ENCODE data around the gene TMED8.

Gene TMED8

DNA sequence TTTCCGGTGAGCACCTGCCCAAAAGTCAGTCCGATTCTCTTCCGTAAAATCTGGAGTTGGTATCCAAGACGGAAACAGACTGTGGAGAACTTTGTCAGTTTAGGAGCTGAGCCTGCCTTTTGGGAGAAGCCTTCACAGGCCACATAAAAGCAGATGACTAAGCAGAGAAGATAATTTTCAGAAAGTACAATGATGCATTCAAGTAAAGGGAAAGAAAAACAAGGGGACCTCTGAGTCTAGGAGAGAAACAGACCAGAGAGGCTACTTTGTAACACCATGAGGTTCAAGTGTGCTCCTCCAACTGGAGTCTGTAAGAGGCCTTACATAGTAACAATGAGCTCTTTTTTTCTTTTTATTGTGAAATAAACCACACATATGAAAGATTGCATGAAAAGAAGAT, 21.1 kb downstream of the TMED8 start:
- H3K4me3 Mint-ChIP-seq: no peak overlapping the region
- no peaks in the 10 kb centered on the region for H3K4me1 Mint-ChIP-seq
- no peaks in the 10 kb centered on the region for H3K9me3 Mint-ChIP-seq
- H3K27me3 Mint-ChIP-seq (ENCODE audit: low read depth): no peaks in the 10 kb centered on the region
- TF ChIP-seq, protein P1, sequence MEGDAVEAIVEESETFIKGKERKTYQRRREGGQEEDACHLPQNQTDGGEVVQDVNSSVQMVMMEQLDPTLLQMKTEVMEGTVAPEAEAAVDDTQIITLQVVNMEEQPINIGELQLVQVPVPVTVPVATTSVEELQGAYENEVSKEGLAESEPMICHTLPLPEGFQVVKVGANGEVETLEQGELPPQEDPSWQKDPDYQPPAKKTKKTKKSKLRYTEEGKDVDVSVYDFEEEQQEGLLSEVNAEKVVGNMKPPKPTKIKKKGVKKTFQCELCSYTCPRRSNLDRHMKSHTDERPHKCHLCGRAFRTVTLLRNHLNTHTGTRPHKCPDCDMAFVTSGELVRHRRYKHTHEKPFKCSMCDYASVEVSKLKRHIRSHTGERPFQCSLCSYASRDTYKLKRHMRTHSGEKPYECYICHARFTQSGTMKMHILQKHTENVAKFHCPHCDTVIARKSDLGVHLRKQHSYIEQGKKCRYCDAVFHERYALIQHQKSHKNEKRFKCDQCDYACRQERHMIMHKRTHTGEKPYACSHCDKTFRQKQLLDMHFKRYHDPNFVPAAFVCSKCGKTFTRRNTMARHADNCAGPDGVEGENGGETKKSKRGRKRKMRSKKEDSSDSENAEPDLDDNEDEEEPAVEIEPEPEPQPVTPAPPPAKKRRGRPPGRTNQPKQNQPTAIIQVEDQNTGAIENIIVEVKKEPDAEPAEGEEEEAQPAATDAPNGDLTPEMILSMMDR (IDR thresholded peaks at IDR 0.05; ENCODE audit: unreplicated experiment in 3 of 3): no peak
- peaks cover 20% of the 10 kb centered on the region for H3K36me3 Mint-ChIP-seq (ENCODE audit: low read depth)
- no peak overlapping the region for H3K27ac Mint-ChIP-seq

DNA sequence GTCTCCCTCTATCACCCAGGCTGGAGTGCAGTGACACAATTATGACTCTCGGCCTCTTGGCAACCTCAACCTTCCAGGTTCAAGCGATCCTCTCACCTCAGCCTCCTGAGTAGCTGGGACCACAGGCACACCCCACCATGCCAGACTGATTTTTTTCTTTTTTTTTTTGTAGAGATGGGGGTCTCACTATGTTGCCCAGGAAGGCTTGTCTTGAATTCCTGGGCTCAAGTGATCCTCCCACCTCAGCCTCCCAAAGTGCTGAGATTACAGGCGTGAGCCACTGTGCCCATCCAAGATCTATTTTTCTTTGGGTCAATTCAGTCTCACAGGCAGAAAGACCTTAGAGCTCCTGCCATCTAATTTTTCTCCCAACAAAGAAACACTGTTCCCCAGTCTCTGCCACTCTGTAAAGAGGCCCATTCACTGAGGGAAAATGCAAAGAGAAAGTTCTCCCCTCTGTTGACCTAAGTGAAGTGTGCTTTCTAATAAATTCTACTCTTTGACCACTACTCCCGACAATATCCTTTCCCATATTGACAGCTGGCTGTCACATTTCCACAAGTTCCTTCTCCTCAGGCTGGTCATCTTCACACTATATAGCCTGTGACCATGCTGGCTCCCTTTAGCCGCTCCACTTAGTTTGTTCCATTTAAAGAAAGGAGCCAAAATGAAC, 23.3 kb downstream of the TMED8 start:
- H3K36me3 Mint-ChIP-seq (ENCODE audit: low read depth): peaks cover 29% of the 10 kb centered on the region
- no peaks in the 10 kb centered on the region for H3K9me3 Mint-ChIP-seq
- no peaks in the 10 kb centered on the region for H3K27me3 Mint-ChIP-seq (ENCODE audit: low read depth)
- TF ChIP-seq, protein P1 (IDR thresholded peaks at IDR 0.05; ENCODE audit: unreplicated experiment in 3 of 3): no peak
- peaks cover 6% of the 10 kb centered on the region for H3K4me1 Mint-ChIP-seq
- H3K27ac Mint-ChIP-seq: peak overlapping the region in 1 of 3 experiments; percentile 15
- H3K4me3 Mint-ChIP-seq: no peak overlapping the region

DNA sequence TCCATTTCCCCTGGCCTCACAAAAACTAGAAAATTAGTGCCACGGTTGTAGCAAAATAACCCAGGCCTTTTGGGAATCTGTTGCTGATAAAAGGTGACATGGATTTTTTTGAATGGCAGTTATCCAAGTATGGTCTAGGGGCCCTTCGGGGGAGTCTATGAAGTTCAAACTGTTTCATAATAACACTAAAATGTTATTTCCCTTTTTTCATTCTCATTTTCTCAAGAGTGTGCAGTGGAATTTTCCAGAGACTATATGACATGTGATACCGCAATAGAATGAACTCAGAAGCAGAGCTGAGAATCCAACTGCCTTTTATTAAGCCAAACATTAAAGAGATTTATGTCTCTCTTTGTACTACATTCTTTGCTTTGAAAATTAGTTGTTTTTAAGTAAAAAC, 29.1 kb downstream of the TMED8 start:
- TF ChIP-seq, protein P1 (IDR thresholded peaks at IDR 0.05; ENCODE audit: unreplicated experiment in 3 of 3): no peak
- Mint-ChIP-seq H3K27ac (peak overlapping the region; percentile 92 to 94 (median 93)), H3K36me3 (ENCODE audit: low read depth) (peaks cover 56% of the 10 kb centered on the region), H3K4me3 (no peak overlapping the region), H3K4me1 (peaks cover 38% of the 10 kb centered on the region), H3K27me3 (ENCODE audit: low read depth) (no peaks in the 10 kb centered on the region), H3K9me3 (no peaks in the 10 kb centered on the region)

DNA sequence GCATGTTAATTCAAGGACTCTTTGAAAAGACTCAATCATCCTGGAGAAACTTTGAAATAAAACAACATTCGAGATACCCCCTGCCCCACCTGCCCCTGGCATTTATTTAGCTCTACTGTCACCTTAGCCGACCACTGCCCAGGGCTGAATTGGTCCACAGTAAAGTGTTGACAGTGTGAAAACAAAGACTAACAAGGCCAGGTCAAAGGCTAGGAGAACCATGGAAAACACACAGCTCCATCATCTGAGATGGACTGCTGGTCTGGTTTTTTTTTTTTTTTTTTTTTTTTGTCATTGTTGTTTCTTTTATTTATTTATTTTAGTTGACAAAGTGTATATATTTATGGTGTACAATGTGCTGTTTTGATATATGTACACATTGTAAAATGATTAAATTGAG, 30.4 kb downstream of the TMED8 start:
- no peak overlapping the region for H3K4me3 Mint-ChIP-seq
- TF ChIP-seq, protein P1 (IDR thresholded peaks at IDR 0.05; ENCODE audit: unreplicated experiment in 3 of 3): no peak
- peaks cover 40% of the 10 kb centered on the region for H3K4me1 Mint-ChIP-seq
- H3K27me3 Mint-ChIP-seq (ENCODE audit: low read depth): no peaks in the 10 kb centered on the region
- H3K36me3 Mint-ChIP-seq (ENCODE audit: low read depth): peaks cover 67% of the 10 kb centered on the region
- H3K27ac Mint-ChIP-seq: peak overlapping the region in 2 of 3 experiments; percentile 38 to 57
- no peaks in the 10 kb centered on the region for H3K9me3 Mint-ChIP-seq

DNA sequence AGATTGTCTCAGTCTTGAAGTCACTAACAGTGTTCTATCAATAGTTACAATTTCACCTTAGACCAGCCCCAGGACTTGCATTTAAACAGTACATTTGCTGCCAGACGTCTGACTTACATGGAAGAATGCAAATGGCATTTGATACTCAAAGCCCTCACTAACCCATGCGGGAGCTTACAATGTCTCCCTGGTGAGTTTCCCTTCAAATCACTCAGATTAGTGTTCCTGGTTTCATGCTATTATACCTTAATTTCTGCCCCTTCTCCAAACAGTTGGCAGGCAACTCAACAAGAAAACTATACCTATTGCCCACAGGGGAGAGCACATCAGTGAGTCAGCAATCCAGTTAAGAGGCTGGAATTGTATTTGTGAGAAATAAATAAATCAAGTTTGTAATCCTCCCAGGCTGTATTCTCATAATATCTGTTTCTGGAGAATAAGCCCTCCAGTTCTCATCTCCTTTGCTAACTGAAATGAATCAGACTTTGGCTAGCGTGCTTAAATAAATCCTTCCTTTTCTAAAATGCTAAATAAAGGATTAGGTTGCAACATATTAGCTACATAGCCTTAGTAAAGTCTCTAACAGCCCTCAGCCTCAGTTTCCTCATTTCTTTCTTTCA, 32.4 kb downstream of the TMED8 start:
- H3K4me3 Mint-ChIP-seq: peak overlapping the region in 1 of 3 experiments; percentile 3
- H3K9me3 Mint-ChIP-seq: no peaks in the 10 kb centered on the region
- H3K27me3 Mint-ChIP-seq (ENCODE audit: low read depth): no peaks in the 10 kb centered on the region
- peak overlapping the region; percentile 21 to 49 (median 42) for H3K27ac Mint-ChIP-seq
- TF ChIP-seq, protein P1 (IDR thresholded peaks at IDR 0.05; ENCODE audit: unreplicated experiment in 3 of 3): no peak
- peaks cover 42% of the 10 kb centered on the region for H3K4me1 Mint-ChIP-seq
- H3K36me3 Mint-ChIP-seq (ENCODE audit: low read depth): peaks cover 65% of the 10 kb centered on the region

DNA sequence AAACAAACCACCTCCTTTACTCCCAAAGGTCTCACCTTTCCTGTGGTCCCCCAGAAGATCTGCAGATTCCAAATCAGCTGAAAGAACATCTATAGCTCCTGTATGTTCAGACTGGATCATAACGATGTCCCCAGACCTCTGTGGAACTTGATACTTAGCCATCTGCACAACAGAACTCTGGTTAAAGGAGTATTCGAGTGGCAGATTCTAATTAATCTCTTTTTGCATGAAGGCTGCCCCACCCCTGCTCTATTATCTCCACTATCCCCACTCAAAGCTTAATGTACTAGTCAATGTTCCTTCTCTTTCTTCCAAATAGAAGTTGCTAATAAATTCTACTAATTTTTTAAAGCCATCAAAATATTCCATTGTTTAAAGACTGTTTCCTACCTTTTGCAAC, 33.2 kb downstream of the TMED8 start:
- Mint-ChIP-seq H3K27me3 (ENCODE audit: low read depth) (no peaks in the 10 kb centered on the region), H3K27ac (peak overlapping the region; percentile 21 to 49 (median 42)), H3K36me3 (ENCODE audit: low read depth) (peaks cover 67% of the 10 kb centered on the region), H3K4me1 (peaks cover 45% of the 10 kb centered on the region), H3K9me3 (no peaks in the 10 kb centered on the region), H3K4me3 (no peak overlapping the region)
- TF ChIP-seq, protein P1 (IDR thresholded peaks at IDR 0.05; ENCODE audit: unreplicated experiment in 3 of 3): no peak

Data from nephron (organoid).